Gastrocnemius medialis (tissue), 4 donors: ENCODE data around the gene ID1. TPM values are rescaled to one million over a fixed set of nuclear protein-coding genes. Genes with fewer than 3 reads are reported as not detected.

Experiments
- ATAC-seq, 2 donors: fragments of 150-250 bp; one replicate each; pipeline ENCODE4 v1.9.1; 2016
- DNase-seq, 2 donors: peaks; one replicate each; pipeline ENCODE4 v3.0.0-alpha.2; 2019
- H3K27ac ChIP-seq, 4 donors: fragments of 200-600 bp; sonication (generic); 1 replicate in 1 of 4; 2 replicates in 3 of 4; pipeline ENCODE4 v1.5.1; 2016 to 2018; ENCODE audit warnings: mild to moderate bottlenecking in 2 of 4, moderate library complexity in 1 of 4
- H3K27me3 ChIP-seq, 3 donors: fragments of 200-600 bp; sonication (generic) in 2 of 3; 1 replicate in 1 of 3; 2 replicates in 2 of 3; pipeline versions ENCODE4 v1.5.1 to v1.6.0; 2016 to 2019; ENCODE audit warnings: mild to moderate bottlenecking in 1 of 3, moderate library complexity in 1 of 3
- H3K36me3 ChIP-seq, 2 donors: fragments of 200-600 bp; sonication (generic) in 1 of 2; one replicate each; pipeline ENCODE4 v1.5.1; 2017 to 2018
- H3K4me1 ChIP-seq, 2 donors: fragments of 200-600 bp; sonication (generic) in 1 of 2; one replicate each; pipeline ENCODE4 v1.5.1; 2016 to 2017; ENCODE audit warnings: mild to moderate bottlenecking in 2 of 2
- H3K4me3 ChIP-seq, 4 donors: fragments of 200-600 bp; sonication (generic) in 3 of 4; 1 replicate in 1 of 4; 2 replicates in 3 of 4; pipeline ENCODE4 v1.5.1; 2016 to 2019; ENCODE audit warnings: mild to moderate bottlenecking in 2 of 4
- H3K9me3 ChIP-seq, 3 donors: fragments of 200-600 bp; sonication (generic) in 2 of 3; 1 replicate in 1 of 3; 2 replicates in 2 of 3; pipeline ENCODE4 v1.5.1; 2016 to 2019
- CTCF ChIP-seq, 5 experiments: fragments of 450-650 bp in 3 of 5; fragments of 200-600 bp in 2 of 5; sonication (generic) in 2 of 5; IDR thresholded peaks in 4 of 5; conservative IDR thresholded peaks in 1 of 5; 1 replicate in 4 of 5; 2 replicates in 1 of 5; pipeline ENCODE4 v1.5.1; 2016 to 2019; ENCODE audit warnings: antibody characterized with exemption in 5 of 5, mild to moderate bottlenecking in 3 of 5, moderate library complexity in 3 of 5
- POLR2A ChIP-seq, 2 donors: fragments of 450-650 bp; IDR thresholded peaks; one replicate each; pipeline ENCODE4 v1.6.1; 2017; ENCODE audit warnings: antibody characterized with exemption in 2 of 2, mild to moderate bottlenecking in 2 of 2, moderate library complexity in 2 of 2
- in situ Hi-C, 4 donors: fragments of 200-750 bp; cut with MboI; loops; one replicate each; pipeline versions ENCODE4 v1.15.0 to v1.8.0; 2017; ENCODE audit warnings: low sequenced_read_pairs in 4 of 4
- intact Hi-C: fragments of 100-400 bp; cut with DNase I; formaldehyde crosslinking; loops from one replicate; pipeline ENCODE4 v1.15.1; 2023; ENCODE audit warnings: low total_unique reads
- total RNA-seq, 4 donors: library from RNA; depleted of rRNA; stranded (reverse); fragments of >200 nt; gene quantifications; one replicate each; pipeline versions ENCODE4 v1.1.0 to v1.2.3, GENCODE V29; 2016

ID1 gene
- total RNA-seq, 4 donors from 2014 or later = 115 to 206 (median 148) TPM

GRCh38 chr20:31594002-31594557 is 11.0 kb upstream of the ID1 start:
- Histone ChIP-seq H3K27ac (peak overlapping the region in 2 of 4 donors; percentile 35 to 78), H3K36me3 (no peaks in the 10 kb centered on the region), H3K9me3 (no peaks in the 10 kb centered on the region), H3K27me3 (no peaks in the 10 kb centered on the region), H3K4me3 (no peak overlapping the region), H3K4me1 (no peaks in the 10 kb centered on the region)
- TF ChIP-seq CTCF (IDR thresholded peaks at IDR 0.05 in 4 of 5, conservative IDR thresholded peaks at IDR 0.05 in 1 of 5) (no peak), POLR2A (IDR thresholded peaks at IDR 0.05) (no peak)
- no peak for DNase-seq
- intact Hi-C loops = no loop called here
- in situ Hi-C loops = no loop called here
- no peak for ATAC-seq

DNA sequence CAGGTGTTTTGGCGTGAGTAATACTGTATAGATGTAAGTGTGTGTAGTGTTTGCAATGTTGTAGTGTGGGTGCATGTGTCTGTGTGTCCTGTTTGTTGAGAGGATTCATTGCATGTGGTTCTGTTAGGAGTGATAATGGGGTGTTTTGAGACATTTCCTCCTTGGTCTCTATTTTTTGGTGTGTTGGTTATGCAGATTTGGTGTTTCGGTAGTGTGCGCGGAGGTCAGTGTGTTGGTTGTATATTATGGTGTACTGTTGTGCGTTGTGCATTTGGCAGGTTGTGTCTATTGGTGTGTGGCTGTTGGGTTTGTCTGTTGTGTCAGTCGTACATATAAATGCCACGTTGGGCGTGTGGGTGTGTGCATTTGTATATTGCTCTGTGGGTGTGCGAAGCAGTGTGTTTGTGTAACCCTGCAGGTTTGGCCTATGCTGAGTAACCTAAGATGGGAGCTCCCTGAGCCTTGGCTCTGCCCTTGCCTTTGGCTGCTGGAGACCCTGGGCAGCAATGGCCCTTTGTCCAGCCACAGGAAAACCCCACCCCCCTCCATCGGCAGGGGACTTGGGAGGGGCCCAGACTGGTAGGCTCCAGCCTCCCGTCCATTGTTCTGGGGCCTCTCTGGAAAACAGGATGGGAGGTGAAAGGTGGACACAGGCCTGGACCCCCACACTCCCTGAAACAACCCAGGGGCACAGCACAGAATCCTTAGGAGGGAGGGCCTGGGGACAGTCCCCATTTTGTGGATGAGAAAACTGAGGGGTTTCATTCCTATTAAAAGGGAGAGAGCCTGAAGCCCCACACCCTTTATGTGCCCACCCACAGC is 10.3 kb upstream of the ID1 start:
- Histone ChIP-seq H3K4me3 (no peak overlapping the region), H3K4me1 (no peaks in the 10 kb centered on the region), H3K36me3 (no peaks in the 10 kb centered on the region), H3K27ac (peak overlapping the region; percentile 54 to 78 (median 66)), H3K27me3 (no peaks in the 10 kb centered on the region), H3K9me3 (no peaks in the 10 kb centered on the region)
- in situ Hi-C loops (no loop called here), intact Hi-C loops (no loop called here)
- DNase-seq (no peak), ATAC-seq (peak; percentile 42 to 51)
- TF ChIP-seq POLR2A (IDR thresholded peaks at IDR 0.05) (no peak), CTCF (IDR thresholded peaks at IDR 0.05 in 4 of 5, conservative IDR thresholded peaks at IDR 0.05 in 1 of 5) (no peak)

DNA sequence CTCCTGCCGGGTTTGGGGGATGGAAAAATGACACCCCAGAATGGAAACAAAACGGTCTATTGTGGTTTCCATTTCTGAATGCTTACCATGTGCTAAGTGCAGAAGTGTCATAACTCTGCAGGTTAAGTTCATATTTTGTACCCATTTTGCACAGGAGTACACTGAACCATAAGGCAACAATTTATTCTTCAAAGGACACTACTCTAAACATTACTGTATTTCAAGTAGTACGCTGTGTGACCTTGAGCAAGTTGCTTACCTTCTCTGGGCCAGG is 9.8 kb upstream of the ID1 start:
- no peak overlapping the region for H3K4me3 ChIP-seq
- intact Hi-C loops = no loop called here
- H3K27ac ChIP-seq = peak overlapping the region; percentile 54 to 78 (median 66)
- H3K4me1 ChIP-seq = no peaks in the 10 kb centered on the region
- H3K27me3 ChIP-seq = no peaks in the 10 kb centered on the region
- in situ Hi-C loops = no loop called here
- DNase-seq = no peak
- no peak for ATAC-seq
- no peaks in the 10 kb centered on the region for H3K9me3 ChIP-seq
- no peak for TF ChIP-seq CTCF (IDR thresholded peaks at IDR 0.05 in 4 of 5, conservative IDR thresholded peaks at IDR 0.05 in 1 of 5)
- no peak for TF ChIP-seq POLR2A (IDR thresholded peaks at IDR 0.05)
- H3K36me3 ChIP-seq = no peaks in the 10 kb centered on the region

DNA sequence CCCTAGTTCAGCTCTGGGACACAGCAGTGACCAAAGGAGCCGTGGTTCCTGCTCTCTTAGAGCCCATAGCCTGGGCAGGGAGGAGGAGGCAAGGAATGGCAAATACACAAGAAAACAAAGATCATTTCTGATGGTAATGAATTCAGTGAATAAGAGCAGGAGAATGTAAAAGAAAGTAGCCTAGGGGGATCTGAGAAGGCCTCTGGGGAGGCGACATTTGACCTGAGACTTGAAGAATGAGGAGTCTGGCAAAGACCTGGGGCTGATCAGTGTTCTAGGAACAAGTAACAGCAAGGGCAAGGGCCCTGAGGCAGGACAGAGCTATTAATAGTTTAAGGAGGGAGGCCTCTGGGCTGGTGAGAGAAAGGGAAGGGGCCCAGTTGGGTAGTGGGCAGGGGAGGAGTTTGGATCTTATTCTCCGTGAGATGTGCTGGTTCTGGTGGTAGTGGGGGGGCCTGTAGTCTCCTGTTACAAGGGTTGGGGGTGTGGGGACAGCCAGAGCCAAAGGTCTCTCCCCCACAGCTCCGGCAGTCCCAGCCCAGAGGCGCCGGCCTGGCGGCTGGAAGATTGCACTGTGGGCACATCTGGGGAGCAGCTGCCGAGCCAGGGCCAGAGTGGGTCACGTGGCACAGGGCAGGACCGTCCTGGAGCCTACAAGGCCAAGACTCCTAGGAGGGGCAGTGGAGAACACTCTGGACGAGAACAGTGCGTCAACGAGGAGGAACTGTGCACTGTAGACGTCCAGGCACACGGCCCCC is 9.3 kb upstream of the ID1 start:
- Histone ChIP-seq H3K4me3 (no peak overlapping the region), H3K4me1 (no peaks in the 10 kb centered on the region), H3K9me3 (no peaks in the 10 kb centered on the region), H3K36me3 (no peaks in the 10 kb centered on the region), H3K27me3 (no peaks in the 10 kb centered on the region), H3K27ac (peak overlapping the region; percentile 63 to 78 (median 68))
- ATAC-seq (peak; percentile 81 to 83), DNase-seq (peak; percentile 37 to 69)
- intact Hi-C loops (loop anchor here (1.0 kb wide), 1 partner anchor 12 kb away; no protein-coding TSS in a partner anchor), in situ Hi-C loops (no loop called here)
- TF ChIP-seq CTCF (IDR thresholded peaks at IDR 0.05 in 4 of 5, conservative IDR thresholded peaks at IDR 0.05 in 1 of 5) = no peak
- TF ChIP-seq POLR2A (IDR thresholded peaks at IDR 0.05) = no peak
